ENCODE results near the gene TSPAN14. TPM values are rescaled to one million over a fixed set of nuclear protein-coding genes. Genes with fewer than 3 reads are reported as not detected.

Gene TSPAN14
- total and polyA plus RNA-seq, 10 of the 15 experiments (the other 5 are each of a cell fraction or from before 2014, with no cell fraction given): 2.5 to 31.7 (median 17.9) TPM

GRCh38 chr10:80513106-80513505 is 59.0 kb downstream of the TSPAN14 start:
- ChIA-PET CTCF (interaction anchor here (1.0 to 21.6 kb wide), 3 partner anchors 8 to 130 kb away, joined by 4 to 852 read pairs (median 20); partner anchors contain the start of gene TSPAN14), POLR2A (interaction anchor here (0.6 to 1.3 kb wide), 2 partner anchors 8 to 137 kb away, joined by 3 to 4 read pairs; no protein-coding TSS in a partner anchor)

More at GRCh38 chr10:80513106-80513505, 59.0 kb downstream of the TSPAN14 start:
- Histone ChIP-seq H3K36me3 (ENCODE audit: control insufficient read depth in 2 of 2, insufficient read depth in 2 of 2, low read length in 1 of 2) (peaks cover 19 to 28% of the 10 kb centered on the region in 2 experiments; a peak in 3 of 4 replicates), H3K4me2 (ENCODE audit: control insufficient read depth, insufficient read depth) (no peak overlapping the region), H3K79me2 (ENCODE audit: control insufficient read depth, insufficient read depth, low read length) (no peaks in the 10 kb centered on the region), H3K4me3 (no peak overlapping the region), H3K4me1 (ENCODE audit: control insufficient read depth, insufficient read depth, low read length) (peaks cover 5% of the 10 kb centered on the region; the same call in 1 of the 2 replicates), H3K9me3 (replicated peaks; ENCODE audit: control insufficient read depth, insufficient read depth, low read length) (no peaks in the 10 kb centered on the region), H2AFZ (ENCODE audit: control insufficient read depth, low read depth, low read length) (no peak overlapping the region), H3K27ac (ENCODE audit: control insufficient read depth, insufficient read depth) (no peak overlapping the region), H3K9ac (ENCODE audit: control insufficient read depth, insufficient read depth, low read length) (no peak overlapping the region), H3K27me3 (replicated peaks in 1 of 2; ENCODE audit: control insufficient read depth in 2 of 2, insufficient read depth in 2 of 2, low read length in 1 of 2) (no peaks in the 10 kb centered on the region), H4K20me1 (ENCODE audit: control insufficient read depth, insufficient read depth) (no peaks in the 10 kb centered on the region)
- FAIRE-seq (no peak), ATAC-seq (no peak), DNase-seq (ENCODE audit: low read depth, low spot score) (no peak)
- SMC1A ChIA-PET (ENCODE audit: uncharacterized antibody, unreplicated experiment): interaction anchor here (1.1 to 21.2 kb wide), 2 partner anchors 9 to 55 kb away, joined by 3 to 1038 read pairs; partner anchors contain the start of gene TSPAN14
- WGBS (ENCODE audit: insufficient coverage, insufficient replicate concordance, low lambda C conversion rate, missing lambda C conversion rate): 90% methylated on average over 6 of the region's 6 CpGs
- TF ChIP-seq MXI1 (IDR thresholded peaks at IDR 0.05; ENCODE audit: low read depth, low read length) (no peak), JUNB (IDR thresholded peaks at IDR 0.05) (no peak), EZH2 (IDR thresholded peaks at IDR 0.05; ENCODE audit: borderline replicate concordance, control insufficient read depth, low read depth, low read length) (no peak), KLF5 (IDR thresholded peaks at IDR 0.05; ENCODE audit: partially characterized antibody) (no peak), FOXK2 (IDR thresholded peaks at IDR 0.05) (no peak), ZNF384 (IDR thresholded peaks at IDR 0.05; ENCODE audit: borderline replicate concordance, low read depth, low read length) (no peak), BRCA1 (IDR thresholded peaks at IDR 0.05; ENCODE audit: low read depth, low read length) (no peak), ZBTB4 (CRISPR knock-in tag; IDR thresholded peaks at IDR 0.05) (no peak), ESRRA (IDR thresholded peaks at IDR 0.05; ENCODE audit: low read length) (no peak), CUX1 (IDR thresholded peaks at IDR 0.05; ENCODE audit: insufficient replicate concordance, low read depth, low read length) (no peak), RBBP5 (conservative IDR thresholded peaks at IDR 0.05) (no peak), EED (IDR thresholded peaks at IDR 0.05; ENCODE audit: low read depth) (no peak)
- RAD21 ChIA-PET (ENCODE audit: unreplicated experiment): interaction anchor here (0.7 to 1.0 kb wide), 2 partner anchors 9 to 68 kb away, joined by 3 read pairs; no protein-coding TSS in a partner anchor
- no TSS peak for BruUV-seq (replicated peaks)
- intact Hi-C loops (cut with micrococcal nuclease; ENCODE audit: unreplicated experiment): no loop called here
- in situ Hi-C loops (cut with MboI): no loop called here
